ENCODE data around the gene MLLT3. TPM values are rescaled to one million over a fixed set of nuclear protein-coding genes. Genes with fewer than 3 reads are reported as not detected.

MLLT3 gene
- polyA plus RNA-seq, 1 experiment, result 32.5 TPM

DNA sequence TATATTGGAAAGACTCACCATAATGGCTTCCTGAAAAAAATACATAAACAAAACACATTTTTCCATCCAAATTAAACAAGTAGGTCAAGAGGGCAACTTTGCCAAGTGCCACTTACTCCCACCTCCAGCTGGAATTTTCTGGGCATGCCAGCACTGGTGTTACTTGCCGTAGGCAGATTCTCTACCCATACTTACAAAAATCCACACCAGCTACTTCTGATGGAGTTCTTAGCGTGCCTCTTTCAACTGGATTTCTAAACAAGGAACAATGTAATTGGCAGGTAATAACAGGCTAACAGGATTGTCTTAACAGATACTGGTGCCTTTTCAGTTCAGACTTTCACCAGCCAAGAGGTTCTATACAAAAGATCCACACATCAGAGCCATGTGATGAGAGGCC, 301.4 kb downstream of the MLLT3 start:
- ChIA-PET POLR2A (no interaction called here), CTCF (interaction anchor here (1.0 to 2.4 kb wide), 2 partner anchors 11 to 790 kb away, joined by 3 to 5 read pairs; no protein-coding TSS in a partner anchor)
- no peak for DNase-seq (ENCODE audit: low read depth, low spot score)
- no peak overlapping the region for H3K4me3 ChIP-seq (ENCODE audit: low read depth, low read length)
- TF ChIP-seq, protein P1, sequence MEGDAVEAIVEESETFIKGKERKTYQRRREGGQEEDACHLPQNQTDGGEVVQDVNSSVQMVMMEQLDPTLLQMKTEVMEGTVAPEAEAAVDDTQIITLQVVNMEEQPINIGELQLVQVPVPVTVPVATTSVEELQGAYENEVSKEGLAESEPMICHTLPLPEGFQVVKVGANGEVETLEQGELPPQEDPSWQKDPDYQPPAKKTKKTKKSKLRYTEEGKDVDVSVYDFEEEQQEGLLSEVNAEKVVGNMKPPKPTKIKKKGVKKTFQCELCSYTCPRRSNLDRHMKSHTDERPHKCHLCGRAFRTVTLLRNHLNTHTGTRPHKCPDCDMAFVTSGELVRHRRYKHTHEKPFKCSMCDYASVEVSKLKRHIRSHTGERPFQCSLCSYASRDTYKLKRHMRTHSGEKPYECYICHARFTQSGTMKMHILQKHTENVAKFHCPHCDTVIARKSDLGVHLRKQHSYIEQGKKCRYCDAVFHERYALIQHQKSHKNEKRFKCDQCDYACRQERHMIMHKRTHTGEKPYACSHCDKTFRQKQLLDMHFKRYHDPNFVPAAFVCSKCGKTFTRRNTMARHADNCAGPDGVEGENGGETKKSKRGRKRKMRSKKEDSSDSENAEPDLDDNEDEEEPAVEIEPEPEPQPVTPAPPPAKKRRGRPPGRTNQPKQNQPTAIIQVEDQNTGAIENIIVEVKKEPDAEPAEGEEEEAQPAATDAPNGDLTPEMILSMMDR (IDR thresholded peaks at IDR 0.05; ENCODE audit: low read depth, low read length), result no peak
- no peaks in the 10 kb centered on the region; the same call in 1 of the 2 replicates for H3K9me3 ChIP-seq (ENCODE audit: control insufficient read depth, insufficient read depth, low read length)
- H3K27ac ChIP-seq (ENCODE audit: low read depth, low read length), result no peak overlapping the region
- no peaks in the 10 kb centered on the region for H3K27me3 ChIP-seq (ENCODE audit: control insufficient read depth, insufficient read depth, low read length)

DNA sequence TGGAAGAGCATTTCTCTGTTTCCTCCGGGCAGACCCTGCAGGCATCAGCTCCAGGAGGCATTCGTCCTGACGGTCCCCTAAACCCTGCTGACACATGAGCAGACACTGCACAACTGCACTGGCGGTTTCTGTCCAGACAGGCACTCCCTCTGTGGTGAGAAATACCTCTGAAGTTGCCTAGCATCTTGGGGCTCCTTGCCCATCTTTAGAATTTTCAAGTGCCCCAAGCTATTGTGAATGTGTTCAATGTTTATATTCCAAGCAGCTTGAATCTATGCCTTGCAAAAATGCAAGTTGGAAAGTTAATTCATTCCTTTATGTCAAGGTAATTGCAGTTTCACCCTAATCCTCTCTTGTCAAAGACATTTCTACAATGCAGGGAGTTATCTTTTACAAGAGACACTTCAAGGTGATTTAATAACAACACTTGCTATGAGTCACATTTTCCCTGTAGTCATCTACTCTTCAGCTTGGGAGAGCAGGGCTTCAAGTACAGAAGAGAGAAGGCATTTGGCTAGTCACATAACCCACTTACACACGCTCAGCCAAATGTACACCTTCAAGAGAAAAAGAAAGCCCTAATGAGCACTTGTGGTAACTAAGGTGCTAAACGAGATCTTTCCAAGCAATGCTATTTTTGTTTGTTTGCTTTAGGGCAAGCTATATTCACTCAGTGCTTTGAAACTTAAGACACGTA, 302.5 kb downstream of the MLLT3 start:
- ChIA-PET CTCF (interaction anchor here (0.7 to 2.4 kb wide), 3 partner anchors 12 to 1983 kb away, joined by 3 to 5 read pairs (median 3); no protein-coding TSS in a partner anchor), POLR2A (interaction anchor here (0.5 to 1.2 kb wide), 4 partner anchors 8 to 35 kb away, joined by 3 to 7 read pairs (median 3); no protein-coding TSS in a partner anchor)
- H3K4me3 ChIP-seq (ENCODE audit: low read depth, low read length), result no peak overlapping the region
- DNase-seq (ENCODE audit: low read depth, low spot score), result peak; percentile 44
- no peaks in the 10 kb centered on the region for H3K27me3 ChIP-seq (ENCODE audit: control insufficient read depth, insufficient read depth, low read length)
- no peaks in the 10 kb centered on the region; the same call in 1 of the 2 replicates for H3K9me3 ChIP-seq (ENCODE audit: control insufficient read depth, insufficient read depth, low read length)
- TF ChIP-seq, protein P1 (IDR thresholded peaks at IDR 0.05; ENCODE audit: low read depth, low read length), result no peak
- no peak overlapping the region for H3K27ac ChIP-seq (ENCODE audit: low read depth, low read length)

GRCh38 chr9:20319241-20319640, 303.1 kb downstream of the MLLT3 start:
- H3K27ac ChIP-seq (ENCODE audit: low read depth, low read length), result no peak overlapping the region
- no peak for DNase-seq (ENCODE audit: low read depth, low spot score)
- ChIA-PET POLR2A (interaction anchor here (0.5 to 1.2 kb wide), 3 partner anchors 8 to 36 kb away, joined by 3 to 7 read pairs (median 3); no protein-coding TSS in a partner anchor), CTCF (interaction anchor here (0.7 to 0.9 kb wide), 2 partner anchors 306 to 1984 kb away, joined by 3 read pairs; no protein-coding TSS in a partner anchor)
- TF ChIP-seq, protein P1 (IDR thresholded peaks at IDR 0.05; ENCODE audit: low read depth, low read length), result no peak
- H3K4me3 ChIP-seq (ENCODE audit: low read depth, low read length), result no peak overlapping the region
- no peaks in the 10 kb centered on the region for H3K27me3 ChIP-seq (ENCODE audit: control insufficient read depth, insufficient read depth, low read length)
- no peaks in the 10 kb centered on the region; the same call in 1 of the 2 replicates for H3K9me3 ChIP-seq (ENCODE audit: control insufficient read depth, insufficient read depth, low read length)

DNA sequence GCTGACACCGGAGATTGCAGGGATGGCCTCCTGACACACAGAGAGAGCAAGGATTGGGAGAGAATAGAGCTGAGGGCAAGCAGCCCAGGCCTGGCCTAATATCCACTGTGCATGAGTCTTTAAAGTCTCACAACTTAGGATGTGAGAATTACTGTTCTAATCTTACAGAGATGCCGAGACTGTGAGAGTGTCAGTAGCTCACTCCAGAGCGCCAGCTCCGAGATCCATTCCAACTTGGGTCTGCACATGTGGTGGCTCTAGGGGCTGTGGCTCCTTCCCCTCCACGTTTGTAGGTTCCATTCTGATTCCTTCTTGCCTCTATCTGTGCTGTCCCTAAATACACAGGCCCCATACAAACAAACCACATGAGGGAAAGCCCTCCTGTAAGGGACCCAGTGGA, 304.6 kb downstream of the MLLT3 start:
- TF ChIP-seq, protein P1 (IDR thresholded peaks at IDR 0.05; ENCODE audit: low read depth, low read length), result no peak
- POLR2A ChIA-PET, result no interaction called here
- Histone ChIP-seq H3K27me3 (ENCODE audit: control insufficient read depth, insufficient read depth, low read length) (no peaks in the 10 kb centered on the region), H3K27ac (ENCODE audit: low read depth, low read length) (no peak overlapping the region), H3K4me3 (ENCODE audit: low read depth, low read length) (no peak overlapping the region), H3K9me3 (ENCODE audit: control insufficient read depth, insufficient read depth, low read length) (no peaks in the 10 kb centered on the region; the same call in 1 of the 2 replicates)
- CTCF ChIA-PET, result no interaction called here
- DNase-seq (ENCODE audit: low read depth, low spot score), result no peak

- DNase-seq (ENCODE audit: low read depth, low spot score), result no peak
- no peaks in the 10 kb centered on the region for H3K27me3 ChIP-seq (ENCODE audit: control insufficient read depth, insufficient read depth, low read length)
- H3K4me3 ChIP-seq (ENCODE audit: low read depth, low read length), result no peak overlapping the region
- H3K27ac ChIP-seq (ENCODE audit: low read depth, low read length), result peak overlapping the region; percentile 13
- TF ChIP-seq, protein P1 (IDR thresholded peaks at IDR 0.05; ENCODE audit: low read depth, low read length), result no peak
- no peaks in the 10 kb centered on the region; the same call in 1 of the 2 replicates for H3K9me3 ChIP-seq (ENCODE audit: control insufficient read depth, insufficient read depth, low read length)
- ChIA-PET POLR2A (interaction anchor here (0.8 kb wide), 1 partner anchor 306 kb away, joined by 4 read pairs; the partner anchor contains the start of gene MLLT3), CTCF (no interaction called here)
Observed at GRCh38 chr9:20316372-20316771, 305.9 kb downstream of the MLLT3 start.

Data from AG04450 (cell line).